RWPE2 (cell line): ENCODE results near the gene RNPEPL1.

Source experiments
- ATAC-seq: fragments of 200-7000 bp; cut with Tn5 transposase; 3 replicates; pipeline ENCODE4 v1.9.1; 2021; ENCODE audit warnings: low read depth
- DNase-seq: peaks from one replicate; pipeline ENCODE4 v3.0.0-alpha.2; 2020; ENCODE audit warnings: low spot score
- H3K27ac ChIP-seq: fragments of 450-650 bp; 2 replicates; pipeline ENCODE4 v1.5.1; 2017; ENCODE audit warnings: mild to moderate bottlenecking; ENCODE audit not compliant: poor library complexity, severe bottlenecking
- H3K27me3 ChIP-seq: fragments of 250-450 bp; sonication (Bioruptor Pico); 2 replicates; pipeline ENCODE4 v1.5.1; 2021; ENCODE audit warnings: mild to moderate bottlenecking, moderate library complexity; ENCODE audit not compliant: insufficient read depth, poor library complexity, severe bottlenecking
- H3K36me3 ChIP-seq: fragments of 250-450 bp; sonication (Bioruptor Pico); 2 replicates; pipeline ENCODE4 v1.5.1; 2020; ENCODE audit warnings: low read depth, mild to moderate bottlenecking, moderate library complexity
- H3K4me1 ChIP-seq: fragments of 250-450 bp; sonication (Bioruptor Pico); 2 replicates; pipeline ENCODE4 v1.5.1; 2021; ENCODE audit warnings: mild to moderate bottlenecking, moderate library complexity; ENCODE audit not compliant: insufficient read depth, poor library complexity, severe bottlenecking
- H3K4me3 ChIP-seq: fragments of 250-450 bp; sonication (Bioruptor Pico); 2 replicates; pipeline ENCODE4 v1.5.1; 2021; ENCODE audit warnings: mild to moderate bottlenecking, moderate library complexity; ENCODE audit not compliant: severe bottlenecking
- H3K9me3 ChIP-seq: fragments of 250-450 bp; sonication (Bioruptor Pico); 2 replicates; pipeline ENCODE4 v1.5.1; 2021; ENCODE audit warnings: mild to moderate bottlenecking, moderate library complexity; ENCODE audit not compliant: severe bottlenecking
- TF ChIP-seq, protein P1 (sequence below): fragments of 450-650 bp; IDR thresholded peaks from one replicate; pipeline ENCODE4 v1.5.1; 2017; ENCODE audit warnings: mild to moderate bottlenecking, moderate library complexity; ENCODE audit not compliant: poor library complexity, severe bottlenecking

Gene RNPEPL1

GRCh38 chr2:240586198-240586918 is 18.1 kb downstream of the RNPEPL1 start, which contains the start of gene CAPN10:
TSS of gene CAPN10 (plus strand) at chr2:240586734. CDS start at chr2:240586912, 178 bp downstream.
- peaks cover 11% of the 10 kb centered on the region for H3K36me3 ChIP-seq
- peak within 1 kb of the TSS; percentile 25 for H3K27ac ChIP-seq
- no peaks in the 10 kb centered on the region for H3K27me3 ChIP-seq
- ATAC-seq: peak; percentile 87
- H3K4me3 ChIP-seq: peak within 1 kb of the TSS; percentile 82
- no peaks in the 10 kb centered on the region for H3K9me3 ChIP-seq
- H3K4me1 ChIP-seq: peaks cover 26% of the 10 kb centered on the region
- TF ChIP-seq, protein P1, sequence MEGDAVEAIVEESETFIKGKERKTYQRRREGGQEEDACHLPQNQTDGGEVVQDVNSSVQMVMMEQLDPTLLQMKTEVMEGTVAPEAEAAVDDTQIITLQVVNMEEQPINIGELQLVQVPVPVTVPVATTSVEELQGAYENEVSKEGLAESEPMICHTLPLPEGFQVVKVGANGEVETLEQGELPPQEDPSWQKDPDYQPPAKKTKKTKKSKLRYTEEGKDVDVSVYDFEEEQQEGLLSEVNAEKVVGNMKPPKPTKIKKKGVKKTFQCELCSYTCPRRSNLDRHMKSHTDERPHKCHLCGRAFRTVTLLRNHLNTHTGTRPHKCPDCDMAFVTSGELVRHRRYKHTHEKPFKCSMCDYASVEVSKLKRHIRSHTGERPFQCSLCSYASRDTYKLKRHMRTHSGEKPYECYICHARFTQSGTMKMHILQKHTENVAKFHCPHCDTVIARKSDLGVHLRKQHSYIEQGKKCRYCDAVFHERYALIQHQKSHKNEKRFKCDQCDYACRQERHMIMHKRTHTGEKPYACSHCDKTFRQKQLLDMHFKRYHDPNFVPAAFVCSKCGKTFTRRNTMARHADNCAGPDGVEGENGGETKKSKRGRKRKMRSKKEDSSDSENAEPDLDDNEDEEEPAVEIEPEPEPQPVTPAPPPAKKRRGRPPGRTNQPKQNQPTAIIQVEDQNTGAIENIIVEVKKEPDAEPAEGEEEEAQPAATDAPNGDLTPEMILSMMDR: no peak
- peak; percentile 97 for DNase-seq

DNA sequence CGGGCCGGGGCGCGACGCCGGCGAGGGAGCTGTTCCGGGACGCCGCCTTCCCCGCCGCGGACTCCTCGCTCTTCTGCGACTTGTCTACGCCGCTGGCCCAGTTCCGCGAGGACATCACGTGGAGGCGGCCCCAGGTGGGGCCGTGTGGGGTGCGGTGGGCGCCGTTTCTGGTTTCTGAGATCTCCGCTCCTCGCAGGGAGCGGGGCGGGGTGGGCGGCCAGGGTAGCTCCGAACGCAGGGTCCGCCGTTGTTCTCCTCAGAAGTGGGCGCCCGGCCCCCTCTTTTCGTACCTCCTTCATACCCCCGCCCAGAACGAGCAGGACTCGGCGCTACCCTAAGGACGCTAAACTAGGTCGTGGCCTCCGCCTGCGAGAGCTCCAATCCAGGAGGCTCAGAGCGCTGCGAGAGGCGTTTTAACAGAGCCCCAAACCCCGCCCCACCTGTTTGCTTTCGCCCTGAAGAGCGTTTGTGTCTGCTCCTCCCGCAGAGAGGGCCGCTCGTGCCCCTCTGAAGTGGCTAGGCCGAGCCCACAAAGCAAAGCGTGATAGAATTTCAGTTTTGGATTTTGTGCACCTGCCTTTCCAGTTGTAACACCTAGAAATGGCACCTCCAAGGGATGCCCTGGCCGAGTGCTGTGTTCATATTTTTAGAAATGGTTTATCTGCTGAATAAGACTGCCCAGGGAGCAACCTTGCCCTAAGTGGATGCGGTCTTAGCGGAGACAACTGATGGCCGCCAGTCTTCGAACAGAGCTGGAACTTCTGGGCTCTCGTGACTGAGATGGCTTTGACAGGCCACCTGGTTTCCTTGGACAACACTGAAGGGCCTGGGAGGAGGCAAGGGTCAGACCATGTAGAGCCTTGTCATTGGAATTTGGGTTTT is 18.9 kb downstream of the RNPEPL1 start:
- TF ChIP-seq, protein P1: no peak
- Histone ChIP-seq H3K27me3 (no peaks in the 10 kb centered on the region), H3K27ac (peak overlapping the region; percentile 25), H3K4me1 (peaks cover 22% of the 10 kb centered on the region), H3K4me3 (peak overlapping the region; percentile 82), H3K9me3 (no peaks in the 10 kb centered on the region), H3K36me3 (peaks cover 15% of the 10 kb centered on the region)
- peak; percentile 53 for DNase-seq
- peak; percentile 21 for ATAC-seq

- peaks cover 21% of the 10 kb centered on the region for H3K36me3 ChIP-seq
- DNase-seq (peak; percentile 34), ATAC-seq (no peak)
- H3K4me3 ChIP-seq: peak overlapping the region; percentile 82
- no peaks in the 10 kb centered on the region for H3K9me3 ChIP-seq
- H3K27me3 ChIP-seq: no peaks in the 10 kb centered on the region
- H3K27ac ChIP-seq: no peak overlapping the region
- TF ChIP-seq, protein P1: no peak
- H3K4me1 ChIP-seq: peaks cover 13% of the 10 kb centered on the region
Measured at GRCh38 chr2:240588006-240588655, 19.8 kb downstream of the RNPEPL1 start.

DNA sequence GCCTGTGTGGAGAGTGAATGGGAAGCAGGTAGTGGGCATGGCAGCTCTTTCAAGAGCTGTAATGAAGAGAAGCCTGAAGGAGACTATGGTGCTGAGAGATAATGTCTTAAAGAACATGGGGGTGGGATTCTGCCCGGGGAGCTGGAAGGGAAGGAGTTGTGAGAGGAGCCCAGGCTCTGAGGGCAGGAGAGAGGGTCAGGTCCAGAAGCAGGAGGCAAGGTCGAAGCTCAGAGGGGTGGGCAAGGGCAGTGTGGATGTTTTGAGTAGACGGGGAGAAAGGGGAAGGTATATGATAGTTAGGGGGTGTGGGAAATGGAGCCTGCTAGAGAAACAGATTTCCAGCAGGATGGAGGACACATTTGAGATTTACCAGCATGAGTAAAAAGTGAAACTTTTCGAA is 20.4 kb downstream of the RNPEPL1 start:
- Histone ChIP-seq H3K9me3 (no peaks in the 10 kb centered on the region), H3K27ac (no peak overlapping the region), H3K4me1 (peaks cover 12% of the 10 kb centered on the region), H3K27me3 (no peaks in the 10 kb centered on the region), H3K36me3 (peaks cover 21% of the 10 kb centered on the region), H3K4me3 (no peak overlapping the region)
- TF ChIP-seq, protein P1: no peak
- DNase-seq: peak; percentile 14
- no peak for ATAC-seq
